GM19099 (cell line): ENCODE data around the gene RHNO1.

ENCODE experiments used
- POLR2A ChIP-seq: IDR thresholded peaks from 3 replicates; pipeline ENCODE4 v1.6.1; 2011; ENCODE audit warnings: low read depth; ENCODE audit not compliant: insufficient read length; ENCODE audit errors: extremely low read depth

RHNO1 gene

DNA sequence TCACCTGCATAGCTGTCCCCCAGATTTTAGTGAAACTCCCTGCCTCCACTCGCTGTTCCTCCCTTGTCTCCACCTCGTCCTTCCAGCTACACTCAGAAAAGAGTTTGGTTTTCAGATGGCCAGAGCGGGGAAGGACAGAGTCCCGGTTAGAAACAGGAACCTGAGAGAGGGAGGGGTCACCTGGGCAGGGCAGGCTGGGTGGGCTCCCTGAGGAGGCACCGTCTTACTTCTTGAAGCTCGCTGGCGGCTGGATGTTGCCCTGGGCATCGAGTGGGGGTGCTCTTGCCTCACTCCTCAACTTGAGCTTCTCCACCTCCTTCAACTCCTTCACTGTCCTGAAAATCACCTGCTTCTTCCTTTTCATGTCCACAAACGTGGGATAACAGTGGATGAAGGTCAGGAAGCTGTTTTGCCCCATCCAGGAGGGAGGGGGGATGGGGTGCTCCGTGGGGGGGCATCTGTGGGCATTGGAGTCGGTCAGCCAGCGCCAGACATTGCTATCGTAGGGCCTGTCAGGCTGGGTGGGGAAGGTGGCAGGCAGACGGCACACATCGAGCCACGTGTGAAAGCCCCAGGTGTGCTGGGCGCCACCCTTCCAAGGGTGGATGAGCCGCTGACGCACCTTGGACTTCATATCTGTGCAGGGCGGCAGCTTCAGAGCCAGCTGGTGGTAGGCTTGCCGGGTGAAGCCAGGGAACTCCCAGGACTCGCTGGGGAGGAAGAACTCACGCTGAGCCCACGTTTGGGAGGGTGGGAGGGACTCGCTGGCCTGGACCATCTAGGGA is 22.2 kb upstream of the RHNO1 start:
- TF ChIP-seq POLR2A, result no peak

GRCh38 chr12:2855546-2855945 is 21.5 kb upstream of the RHNO1 start:
- no peak for TF ChIP-seq POLR2A

DNA sequence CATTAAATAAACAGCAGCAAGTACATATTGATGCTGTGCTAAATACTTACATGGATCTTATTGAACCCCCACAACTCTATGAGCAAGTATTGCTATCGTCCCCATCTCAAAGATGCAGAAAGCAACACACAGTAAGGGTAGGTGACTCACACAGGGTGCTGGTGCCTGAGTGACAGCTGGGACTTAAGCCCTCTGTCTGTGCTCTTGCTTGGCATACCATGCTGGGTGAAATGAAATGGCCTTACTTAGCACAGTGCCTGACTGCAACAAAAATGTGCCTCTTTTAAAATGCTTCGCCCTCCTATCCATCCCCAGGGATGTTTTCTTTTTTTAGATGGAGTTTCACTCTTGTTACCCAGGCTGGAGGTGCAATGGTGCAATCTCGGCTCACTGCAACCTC is 21.0 kb upstream of the RHNO1 start:
- no peak for TF ChIP-seq POLR2A

DNA sequence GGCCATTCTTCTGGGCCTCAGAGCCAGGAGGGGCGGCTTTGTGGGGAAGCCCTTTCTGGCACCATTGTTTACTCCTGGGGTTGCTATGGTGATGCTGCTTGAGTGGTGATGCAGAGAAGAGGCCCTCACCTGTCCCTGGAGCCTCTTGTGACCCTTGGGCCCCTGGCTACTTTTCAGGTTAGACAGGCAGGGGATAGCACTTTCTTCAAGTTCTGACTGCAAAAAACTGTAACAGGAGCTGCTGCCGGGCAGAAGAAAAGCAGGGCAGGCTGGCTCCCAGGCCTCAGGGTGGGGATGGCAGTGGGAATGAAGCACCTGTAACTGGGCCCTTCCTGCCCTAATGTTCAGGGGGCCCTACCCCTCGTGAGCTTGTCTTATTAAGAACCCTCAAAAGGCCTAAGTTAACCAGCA is 20.0 kb upstream of the RHNO1 start, which contains the start of gene TEX52:
Gene TEX52 (minus strand): TSS at position 19 of the 411 bp plus-strand sequence. CDS start 13 bp downstream, at position 6.
- TF ChIP-seq POLR2A, result no peak

- TF ChIP-seq POLR2A, result no peak
Observed at GRCh38 chr12:2857576-2857975, 19.4 kb upstream of the RHNO1 start.

GRCh38 chr12:2858334-2858733 is 18.7 kb upstream of the RHNO1 start:
- TF ChIP-seq POLR2A, result no peak

DNA sequence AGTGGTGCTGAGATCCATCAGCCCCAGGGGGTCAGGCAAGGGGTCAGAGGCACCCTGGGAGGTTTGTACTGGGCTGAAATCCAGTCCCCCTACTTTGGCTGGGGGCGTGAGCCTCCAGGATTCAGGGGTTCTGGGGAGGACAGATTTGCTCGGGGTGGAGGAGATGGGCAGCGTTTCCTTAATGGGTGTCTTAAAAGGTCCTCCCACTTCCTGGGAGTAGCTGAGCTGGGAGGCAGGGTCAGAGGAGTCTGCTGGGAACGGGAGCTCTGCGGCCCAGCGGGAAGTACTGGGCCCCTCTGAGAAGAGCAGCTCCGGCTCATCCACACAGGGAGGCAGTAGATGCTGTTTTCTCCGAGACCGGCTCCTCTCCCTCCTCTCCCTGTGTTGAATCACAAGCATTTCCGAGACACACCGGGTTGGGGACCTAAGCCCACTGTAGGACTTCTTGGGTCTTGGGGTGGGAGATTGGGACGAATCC is 18.0 kb upstream of the RHNO1 start:
- no peak for TF ChIP-seq POLR2A

DNA sequence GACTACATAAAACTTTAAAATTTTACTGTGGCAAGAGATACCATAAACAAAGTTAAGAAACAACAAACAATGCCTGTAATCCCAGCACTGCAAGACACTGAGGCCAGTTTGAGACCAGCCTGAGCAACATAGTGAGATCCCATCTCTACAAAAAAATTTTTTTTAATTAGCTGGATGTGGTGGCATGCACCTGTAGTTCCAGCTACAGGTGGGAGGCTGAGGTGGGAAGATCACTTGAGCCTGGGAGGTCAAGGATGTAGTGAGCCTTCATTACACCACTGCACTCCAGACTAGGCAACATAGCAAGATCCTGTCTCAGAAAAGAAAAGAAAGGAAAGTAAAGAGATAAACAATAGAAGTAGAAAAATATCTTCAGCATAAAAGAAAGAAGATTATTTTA is 16.9 kb upstream of the RHNO1 start:
- TF ChIP-seq POLR2A, result no peak

- no peak for TF ChIP-seq POLR2A
Observed at GRCh38 chr12:2862876-2863275, 14.1 kb upstream of the RHNO1 start.

DNA sequence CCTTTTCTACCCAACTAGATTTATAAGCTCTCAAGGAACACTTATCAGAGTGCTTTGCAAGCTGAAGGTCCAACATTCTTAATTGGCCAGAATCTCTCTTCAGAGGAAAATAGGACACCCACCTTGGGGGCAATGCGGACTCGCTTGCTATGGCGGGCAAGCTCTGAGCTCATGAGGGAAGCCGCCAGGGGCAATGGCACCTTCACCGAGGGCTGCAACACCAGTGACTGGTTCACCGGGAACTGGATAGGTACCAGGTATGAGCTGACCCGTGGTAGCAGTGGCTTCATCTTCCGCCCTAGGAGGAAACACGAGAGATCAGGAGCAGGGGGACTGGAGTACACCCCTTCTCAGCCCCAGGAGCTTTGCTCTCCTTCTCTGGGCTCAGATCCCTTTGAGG is 12.8 kb upstream of the RHNO1 start:
- no peak for TF ChIP-seq POLR2A

GRCh38 chr12:2876431-2877046 is 484 bp upstream of the RHNO1 start:
- TF ChIP-seq POLR2A, result no peak

DNA sequence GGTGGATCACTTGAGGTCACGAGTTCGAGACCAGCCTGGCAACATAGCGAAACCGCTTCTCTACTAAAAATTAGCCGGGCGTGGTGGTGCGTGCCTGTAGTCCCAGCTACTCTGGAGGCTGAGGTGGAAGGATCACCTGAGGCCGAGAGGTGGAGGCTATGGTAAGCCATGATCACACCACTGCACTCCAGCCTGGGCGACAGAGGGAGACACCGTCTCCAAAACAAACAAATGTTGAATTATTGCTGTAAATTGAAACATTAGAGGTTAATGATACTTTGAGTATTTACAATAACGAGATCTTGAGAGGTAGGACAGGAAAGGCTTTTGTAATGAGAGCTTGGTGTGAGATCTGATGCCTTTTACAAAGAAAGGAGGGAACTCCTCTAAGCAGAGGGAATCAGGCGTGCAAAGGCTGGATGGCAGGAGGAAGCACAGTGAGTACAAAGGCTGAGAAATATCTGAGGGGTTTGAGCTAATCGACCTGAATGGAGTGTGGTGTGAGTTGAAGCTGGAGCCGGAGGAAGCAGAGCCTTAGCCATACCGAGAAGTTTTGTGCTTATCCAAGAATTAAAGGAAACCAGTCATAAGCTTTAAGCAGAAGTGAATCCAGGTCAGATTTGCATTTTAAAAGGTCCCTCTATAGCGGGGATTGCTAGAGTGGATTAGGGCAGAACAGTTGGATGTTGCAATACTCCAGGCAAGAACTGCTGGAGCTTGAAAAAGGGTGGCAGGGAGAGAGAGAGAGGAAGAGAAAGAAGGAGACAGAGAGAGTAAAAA is 1.1 kb downstream of the RHNO1 start:
- no peak for TF ChIP-seq POLR2A

DNA sequence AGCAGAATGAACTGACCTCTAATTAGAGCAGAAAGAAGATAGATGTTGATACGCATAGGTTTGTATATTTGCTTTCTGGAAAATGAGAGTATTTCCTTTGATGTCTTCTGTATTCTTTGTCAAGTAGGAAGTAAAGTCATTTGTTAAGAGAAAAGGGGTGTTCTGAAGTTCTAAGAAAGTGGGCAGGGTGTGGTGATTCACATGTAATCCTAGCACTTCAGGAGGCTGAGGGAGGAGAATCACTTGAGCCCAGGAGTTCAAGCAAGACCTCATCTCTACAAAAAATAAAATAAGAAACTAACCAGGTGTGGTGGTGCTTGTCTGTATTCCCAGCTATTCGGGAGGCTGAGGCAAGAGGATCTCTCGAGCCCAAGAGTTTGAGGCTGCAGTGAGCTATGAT is 2.8 kb downstream of the RHNO1 start:
- TF ChIP-seq POLR2A, result no peak

GRCh38 chr12:2884810-2885209 is 7.8 kb downstream of the RHNO1 start:
- TF ChIP-seq POLR2A, result no peak

DNA sequence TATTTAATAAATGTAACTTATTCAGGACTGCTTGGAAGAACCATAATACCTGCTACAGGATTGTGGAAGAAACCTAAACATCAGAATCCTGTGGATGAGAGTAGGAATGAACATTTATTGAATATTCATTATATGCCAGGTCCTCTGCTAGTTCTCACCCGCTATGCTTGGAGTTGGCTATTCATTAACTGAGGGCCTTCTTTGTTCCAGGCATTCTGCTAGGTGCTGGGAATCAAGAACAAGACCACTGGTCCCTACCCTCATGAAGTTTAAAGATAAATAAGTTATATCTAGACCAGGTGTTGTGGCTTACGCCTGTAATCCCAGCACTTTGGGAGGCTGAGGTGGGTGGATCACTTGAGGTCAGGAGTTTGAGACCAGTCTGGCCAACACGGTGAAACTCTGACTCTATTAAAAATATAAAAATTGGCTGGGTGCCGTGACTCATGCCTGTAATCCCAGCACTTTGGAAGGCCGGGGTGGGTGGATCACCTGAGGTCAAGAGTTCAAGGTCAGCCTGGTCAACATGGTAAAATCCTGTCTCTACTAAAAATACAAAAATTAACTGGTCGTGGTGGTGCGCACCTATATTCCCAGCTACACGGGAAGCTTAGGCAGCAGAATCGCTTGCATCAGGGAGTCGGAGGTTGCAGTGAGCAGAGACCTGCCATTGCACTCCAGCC is 9.9 kb downstream of the RHNO1 start:
- no peak for TF ChIP-seq POLR2A

DNA sequence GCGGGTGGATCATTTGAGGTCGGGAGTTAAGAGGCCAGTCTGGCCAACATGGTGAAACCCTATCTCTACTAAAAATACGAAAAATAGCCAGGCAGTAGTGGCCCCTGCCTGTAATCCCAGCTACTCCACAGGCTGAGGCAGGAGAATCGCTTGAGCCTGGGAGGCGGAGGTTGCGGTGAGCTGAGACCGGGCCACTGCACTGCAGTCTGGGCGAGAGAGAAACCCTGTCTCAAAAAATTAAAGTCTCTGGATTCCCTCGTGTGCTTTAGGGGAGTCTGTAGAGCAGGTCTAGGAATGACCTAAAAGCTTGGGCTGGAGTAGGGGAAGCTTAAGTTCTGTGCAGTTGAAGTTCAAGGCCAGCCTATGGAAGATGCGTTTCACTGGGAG is 13.0 kb downstream of the RHNO1 start:
- no peak for TF ChIP-seq POLR2A
